Right lobe of liver (tissue), 4 donors: ENCODE results near the gene RAC2.

ENCODE experiments used
- POLR2A ChIP-seq: fragments of 450-650 bp; IDR thresholded peaks from one replicate; pipeline ENCODE4 v1.6.1; 2017; ENCODE audit warnings: antibody characterized with exemption, mild to moderate bottlenecking
- TF ChIP-seq, protein P1 (sequence below), 4 donors: fragments of 200-600 bp in 3 of 4; fragments of 450-650 bp in 1 of 4; IDR thresholded peaks; one replicate each; pipeline versions ENCODE4 v1.5.1 to v1.8.0; 2016 to 2022; ENCODE audit warnings: antibody characterized with exemption in 4 of 4, mild to moderate bottlenecking in 2 of 4
- donor health status: DM: no; HTN: no; CAD: no.
- donor health status: DM: no; HTN: no; CAD: no.
- donor health status: DM: no; HTN: yes; CAD: no.

DNA sequence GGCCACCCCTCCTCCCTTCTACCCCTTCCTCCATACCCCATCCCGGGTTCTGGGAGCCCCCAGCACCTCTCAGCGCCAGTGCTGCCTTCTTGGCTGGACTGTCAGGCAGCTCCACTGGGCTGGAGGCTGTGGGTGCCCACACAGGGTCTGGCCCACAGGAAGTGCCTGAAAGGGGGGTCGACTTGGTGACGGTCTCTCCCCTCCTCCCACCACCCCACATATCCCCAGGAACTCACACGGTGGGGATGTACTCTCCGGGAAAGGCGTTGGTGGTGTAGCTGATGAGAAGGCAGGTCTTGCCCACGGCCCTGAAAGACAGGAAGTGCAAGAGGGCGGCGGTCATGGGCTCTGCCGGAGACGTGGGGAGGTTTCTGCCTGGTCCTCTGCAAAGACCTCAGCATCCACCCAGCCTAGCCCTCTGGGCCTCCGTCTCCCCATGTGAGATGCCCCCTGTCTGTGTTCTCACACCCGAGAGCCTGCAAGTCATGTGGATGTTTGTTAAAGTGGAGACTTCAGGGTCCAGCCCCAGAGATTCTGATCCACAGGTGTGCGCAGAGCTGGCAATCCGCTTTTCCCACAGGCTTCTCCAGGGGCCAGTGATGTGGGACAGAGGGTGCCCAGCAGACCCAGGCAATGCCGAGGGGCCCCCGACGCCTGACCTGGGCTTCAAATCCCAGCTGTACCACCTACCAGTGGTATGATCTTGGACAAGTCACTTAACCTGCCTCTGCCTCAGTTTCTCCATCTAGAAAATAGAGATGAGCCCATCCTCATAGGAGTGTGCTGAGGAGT lies 2.5 kb downstream of the RAC2 start:
- TF ChIP-seq, protein P1, sequence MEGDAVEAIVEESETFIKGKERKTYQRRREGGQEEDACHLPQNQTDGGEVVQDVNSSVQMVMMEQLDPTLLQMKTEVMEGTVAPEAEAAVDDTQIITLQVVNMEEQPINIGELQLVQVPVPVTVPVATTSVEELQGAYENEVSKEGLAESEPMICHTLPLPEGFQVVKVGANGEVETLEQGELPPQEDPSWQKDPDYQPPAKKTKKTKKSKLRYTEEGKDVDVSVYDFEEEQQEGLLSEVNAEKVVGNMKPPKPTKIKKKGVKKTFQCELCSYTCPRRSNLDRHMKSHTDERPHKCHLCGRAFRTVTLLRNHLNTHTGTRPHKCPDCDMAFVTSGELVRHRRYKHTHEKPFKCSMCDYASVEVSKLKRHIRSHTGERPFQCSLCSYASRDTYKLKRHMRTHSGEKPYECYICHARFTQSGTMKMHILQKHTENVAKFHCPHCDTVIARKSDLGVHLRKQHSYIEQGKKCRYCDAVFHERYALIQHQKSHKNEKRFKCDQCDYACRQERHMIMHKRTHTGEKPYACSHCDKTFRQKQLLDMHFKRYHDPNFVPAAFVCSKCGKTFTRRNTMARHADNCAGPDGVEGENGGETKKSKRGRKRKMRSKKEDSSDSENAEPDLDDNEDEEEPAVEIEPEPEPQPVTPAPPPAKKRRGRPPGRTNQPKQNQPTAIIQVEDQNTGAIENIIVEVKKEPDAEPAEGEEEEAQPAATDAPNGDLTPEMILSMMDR (IDR thresholded peaks at IDR 0.05) = no peak
- TF ChIP-seq POLR2A = no peak
